GM21515 (cell line): ENCODE measurements around the gene COASY.
"Not testable (repeated sequence)": the region's sequence is repeated elsewhere in the genome, so short reads cannot be mapped to it uniquely, and the experiment has no call there.

Source experiments
- ATAC-seq: cut with Tn5 transposase; IDR thresholded peaks from one replicate; pipeline ENCODE4 v1.9.1; 2021; ENCODE audit not compliant: unreplicated experiment

Gene COASY

GRCh38 chr17:42531455-42532354 lies 30.2 kb upstream of the COASY start:
- no peak for ATAC-seq

GRCh38 chr17:42535155-42536047 lies 26.5 kb upstream of the COASY start:
- peak; percentile 14 for ATAC-seq

DNA sequence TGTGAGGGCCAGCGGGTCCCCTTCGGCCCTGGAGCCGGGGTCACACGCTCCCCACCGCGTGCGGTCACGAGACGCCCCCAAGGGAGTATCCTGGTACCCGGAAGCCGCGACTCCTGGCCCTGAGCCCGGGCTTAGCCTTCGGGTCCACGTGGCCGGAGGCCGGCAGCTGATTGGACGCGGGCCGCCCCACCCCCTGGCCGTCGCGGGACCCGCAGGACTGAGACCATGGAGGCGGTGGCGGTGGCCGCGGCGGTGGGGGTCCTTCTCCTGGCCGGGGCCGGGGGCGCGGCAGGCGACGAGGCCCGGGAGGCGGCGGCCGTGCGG lies 25.9 kb upstream of the COASY start, which contains the start of gene NAGLU:
Gene NAGLU, plus strand, starts transcription at position 194 of the 324 bp plus-strand sequence. Its CDS starts 32 bp downstream, at position 226.
- peak; percentile 77 for ATAC-seq

DNA sequence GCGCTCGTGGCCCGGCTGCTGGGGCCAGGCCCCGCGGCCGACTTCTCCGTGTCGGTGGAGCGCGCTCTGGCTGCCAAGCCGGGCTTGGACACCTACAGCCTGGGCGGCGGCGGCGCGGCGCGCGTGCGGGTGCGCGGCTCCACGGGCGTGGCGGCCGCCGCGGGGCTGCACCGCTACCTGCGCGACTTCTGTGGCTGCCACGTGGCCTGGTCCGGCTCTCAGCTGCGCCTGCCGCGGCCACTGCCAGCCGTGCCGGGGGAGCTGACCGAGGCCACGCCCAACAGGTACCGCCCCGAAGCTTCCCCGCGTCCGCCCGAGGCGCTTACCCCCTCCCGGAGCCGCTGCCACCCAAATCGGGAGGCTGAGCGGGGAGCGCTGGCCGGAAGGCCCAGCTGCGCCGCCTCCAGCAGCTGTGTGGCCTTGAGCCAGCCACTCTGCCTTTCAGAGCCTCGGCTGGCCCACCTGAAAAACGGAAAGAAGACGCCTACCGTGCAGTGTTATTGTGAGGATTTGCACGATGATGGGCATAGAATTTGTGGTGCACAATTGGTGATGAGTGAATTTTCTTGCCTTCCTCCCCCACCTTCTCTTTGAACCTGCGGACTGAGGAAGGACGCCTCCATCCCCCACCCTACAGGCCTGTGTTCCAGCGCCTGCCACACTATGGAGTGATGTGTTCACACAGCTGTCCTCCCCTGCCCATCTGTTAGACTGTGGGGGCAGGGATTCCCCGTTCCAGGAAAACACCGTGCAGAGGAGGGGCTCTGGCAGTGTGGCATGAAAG lies 25.4 kb upstream of the COASY start:
- ATAC-seq, result peak; percentile 50

GRCh38 chr17:42537156-42537805 lies 24.7 kb upstream of the COASY start:
- no peak for ATAC-seq

DNA sequence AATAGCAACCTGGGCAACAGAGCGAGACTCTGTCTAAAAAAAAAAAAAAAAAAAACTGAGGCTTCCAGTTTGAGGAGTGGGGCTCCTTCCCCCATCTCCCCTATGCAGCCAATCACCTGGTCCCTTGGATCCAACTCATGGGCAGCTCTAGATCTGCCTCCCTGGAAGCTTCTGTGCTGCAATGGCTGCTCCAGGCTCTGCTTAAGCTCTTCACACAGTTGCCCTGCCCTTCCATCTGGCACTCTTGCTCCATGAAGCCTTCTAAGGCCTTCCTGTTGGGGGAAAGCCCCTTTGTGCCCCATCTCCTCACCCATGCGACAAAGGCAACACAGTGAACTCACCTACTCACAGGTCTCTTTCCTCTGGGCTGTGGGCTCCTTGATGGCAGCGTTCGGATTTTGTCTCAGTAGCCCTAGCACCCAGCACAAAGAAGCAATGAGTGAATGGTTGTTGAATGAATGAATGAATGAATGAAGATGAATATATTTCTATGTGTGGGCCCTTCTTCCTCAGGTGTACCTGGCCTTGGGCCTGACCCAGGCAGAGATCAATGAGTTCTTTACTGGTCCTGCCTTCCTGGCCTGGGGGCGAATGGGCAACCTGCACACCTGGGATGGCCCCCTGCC lies 24.0 kb upstream of the COASY start:
- no peak for ATAC-seq

GRCh38 chr17:42538482-42538881 lies 23.5 kb upstream of the COASY start:
- ATAC-seq, result no peak

DNA sequence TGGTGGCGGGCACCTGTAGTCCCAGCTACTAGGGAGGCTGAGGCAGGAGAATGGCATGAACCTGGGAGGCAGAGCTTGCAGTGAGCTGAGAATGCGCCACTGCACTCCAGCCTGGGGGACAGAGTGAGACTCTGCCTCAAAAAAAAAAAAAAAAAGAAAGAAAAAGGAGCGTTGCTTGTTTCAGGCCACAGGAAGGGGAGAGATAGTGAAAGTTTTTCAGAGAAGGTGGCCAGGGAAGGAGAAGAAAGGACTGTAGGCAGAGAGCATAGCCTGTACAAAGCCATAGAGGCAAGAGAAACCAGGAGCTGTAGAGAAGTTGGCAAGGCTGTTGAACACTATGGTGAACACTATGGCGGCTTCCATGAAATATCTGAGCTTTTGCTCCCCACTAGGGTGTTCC lies 21.4 kb upstream of the COASY start:
- not testable (repeated sequence) for ATAC-seq

- no peak for ATAC-seq
Measured at GRCh38 chr17:42541041-42541833, 20.7 kb upstream of the COASY start.

- ATAC-seq, result no peak
Measured at GRCh38 chr17:42543190-42544079, 18.5 kb upstream of the COASY start.

- no peak for ATAC-seq
Measured at GRCh38 chr17:42544874-42545283, 17.1 kb upstream of the COASY start.

DNA sequence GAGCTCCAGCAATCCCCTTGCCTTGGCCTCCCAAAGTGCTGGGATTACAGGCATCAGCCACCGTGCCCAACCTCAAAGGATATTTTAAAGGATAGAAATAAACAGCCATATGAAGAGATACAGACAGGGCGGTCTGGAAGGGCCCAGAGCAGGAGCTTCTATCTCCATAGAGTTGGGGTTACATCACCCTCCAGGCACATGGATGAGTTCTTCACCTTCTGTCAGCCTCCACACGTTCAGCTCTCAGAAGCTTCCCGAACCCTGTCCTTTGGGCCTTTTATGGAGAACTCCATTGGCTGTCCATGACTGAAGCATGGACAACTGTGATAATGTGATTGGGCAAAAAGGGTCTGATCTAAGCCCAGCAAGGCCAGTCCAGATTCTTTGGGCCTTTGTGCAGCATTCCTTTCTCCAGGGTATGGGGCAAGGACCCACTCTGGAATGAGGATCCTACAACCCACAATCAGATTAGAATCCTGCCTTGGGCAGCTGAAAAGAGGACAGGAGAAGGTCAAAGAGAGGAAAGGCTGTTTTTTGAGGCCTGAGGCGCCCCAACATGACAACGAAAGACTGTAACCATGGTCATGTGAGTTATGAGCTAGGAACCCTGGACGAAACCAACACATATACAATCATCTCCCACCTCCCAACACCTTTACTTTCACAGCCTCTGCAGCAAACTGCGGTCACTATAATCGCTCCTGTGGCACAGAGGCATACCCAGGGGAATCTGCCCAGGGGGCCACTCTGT lies 16.0 kb upstream of the COASY start:
- ATAC-seq, result not testable (repeated sequence)

GRCh38 chr17:42547001-42547461 lies 14.9 kb upstream of the COASY start:
- ATAC-seq, result no peak

DNA sequence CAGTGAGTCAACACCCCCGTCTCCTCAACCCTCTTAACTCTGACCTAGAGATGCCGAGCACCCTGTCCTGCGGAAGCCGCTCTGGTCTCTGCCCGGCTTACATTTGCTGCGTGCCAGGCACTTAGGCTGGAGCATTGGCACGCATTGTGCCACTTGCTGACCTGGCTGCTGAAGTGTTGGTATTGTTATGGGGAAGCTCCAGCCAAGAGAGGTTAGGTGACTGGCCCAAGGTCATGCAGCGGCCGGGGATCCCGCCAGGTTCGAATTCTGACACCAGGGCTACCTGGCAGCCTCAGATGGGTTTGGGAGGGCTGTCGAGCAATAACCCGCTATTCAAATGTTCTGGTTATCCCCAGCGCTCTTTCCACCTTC lies 14.3 kb upstream of the COASY start:
- no peak for ATAC-seq

DNA sequence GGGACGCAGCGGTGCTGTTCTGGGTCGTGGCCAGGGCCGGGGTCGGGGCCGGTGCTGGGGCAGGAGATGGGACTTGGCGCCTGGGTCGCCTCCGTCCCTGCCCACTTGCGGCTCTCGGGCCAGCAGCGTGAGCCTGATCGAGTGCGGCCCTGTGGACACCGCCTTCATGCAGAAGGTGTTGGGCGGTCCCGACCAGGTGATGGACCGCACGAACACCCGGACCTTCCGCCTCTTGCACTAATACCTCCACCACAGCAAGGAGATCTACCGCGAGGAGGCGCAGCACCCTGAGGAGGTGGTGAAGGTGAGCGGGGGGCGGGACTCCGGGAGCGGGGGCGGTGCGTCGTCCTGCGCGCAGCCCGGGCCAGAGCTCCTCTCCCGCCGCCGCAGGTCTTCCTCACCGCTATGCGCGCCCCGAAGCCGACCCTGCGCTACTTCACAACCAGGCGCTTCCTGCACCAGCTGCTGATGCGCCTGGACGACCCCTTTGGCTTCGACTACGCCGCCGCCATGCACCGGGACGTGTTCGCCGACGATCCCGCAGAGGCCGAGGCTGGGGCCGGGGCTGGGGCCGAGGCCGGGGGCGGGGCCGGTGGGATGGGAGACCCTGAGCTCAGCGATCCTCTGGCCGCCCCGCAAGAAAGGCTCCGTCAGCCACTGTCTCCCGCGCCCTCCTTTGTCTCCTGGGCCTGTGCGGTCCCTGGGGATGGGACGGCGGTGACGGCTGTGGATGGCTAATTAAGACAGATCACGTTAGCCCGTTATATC lies 13.7 kb upstream of the COASY start:
- ATAC-seq, result peak; percentile 51

DNA sequence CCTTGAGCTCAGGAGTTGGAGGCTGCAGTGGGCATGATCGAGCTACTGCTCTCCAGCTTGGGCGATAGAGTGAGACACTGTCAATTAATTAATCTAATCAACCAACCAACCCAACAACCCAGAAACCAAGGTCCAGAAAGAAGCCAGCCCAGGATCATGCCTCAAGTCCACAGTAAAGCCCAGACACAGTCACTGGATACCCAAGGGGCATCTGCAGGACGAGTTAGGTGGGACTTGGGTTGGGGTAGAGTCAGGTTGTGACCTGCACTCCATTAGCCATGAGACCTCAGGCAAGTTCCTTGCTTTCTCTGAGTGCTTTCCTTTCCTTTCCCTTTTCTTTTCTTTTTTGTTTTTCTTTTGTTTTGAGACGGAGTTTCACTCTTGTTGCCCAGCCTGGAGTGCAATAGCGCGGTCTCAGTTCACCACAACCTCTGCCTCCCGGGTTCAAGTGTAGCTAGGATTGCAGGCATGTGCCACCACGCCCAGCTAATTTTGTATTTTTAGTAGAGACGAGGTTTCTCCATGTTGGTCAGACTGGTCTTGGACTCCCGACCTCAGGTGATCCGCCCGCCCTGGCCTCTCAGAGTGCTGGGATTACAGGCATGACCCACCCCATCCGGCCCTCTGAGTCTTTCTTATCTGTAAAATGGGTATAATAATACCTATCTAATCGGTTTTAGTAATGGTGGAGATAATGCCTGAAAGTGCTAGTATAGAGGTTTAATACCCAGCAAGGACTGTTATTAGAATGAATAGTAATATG lies 12.8 kb upstream of the COASY start:
- ATAC-seq, result no peak
